NCI-H345 treated with DMSO at 0.1 percent for 48 hours (cell line): Measurements from ENCODE around the gene LRRC39.
"Not testable (repeated sequence)": the region's sequence is repeated elsewhere in the genome, so short reads cannot be mapped to it uniquely, and the experiment has no call there.

Source experiments
- DNase-seq: peaks from one replicate; lab custom pipeline; 2025; ENCODE audit not compliant: unreplicated experiment; lab: John Stamatoyannopoulos, UW

Gene LRRC39

DNA sequence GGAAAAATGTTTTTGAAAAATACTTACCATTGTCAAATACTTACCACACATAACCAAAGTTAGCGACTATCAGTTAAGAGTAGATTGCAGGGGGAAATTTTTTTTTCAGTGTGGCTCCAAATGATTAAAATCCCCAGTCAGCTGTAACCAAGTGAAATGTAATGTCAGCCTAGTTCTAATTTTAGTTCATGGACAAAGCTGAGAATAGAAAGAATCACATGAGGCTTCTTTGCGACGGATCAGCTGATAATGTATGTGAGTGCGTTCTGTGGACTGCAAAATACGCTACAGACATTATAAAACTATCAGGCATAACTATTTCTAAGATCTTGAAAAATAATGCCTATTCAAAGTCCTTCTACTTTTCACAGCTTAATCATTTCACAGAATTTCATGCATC, at the start of gene LRRC39:
Gene LRRC39 (minus strand): TSS at position 166 of the 400 bp plus-strand sequence. CDS start 9,740 bp downstream, outside the sequence.
- no peak for DNase-seq

DNA sequence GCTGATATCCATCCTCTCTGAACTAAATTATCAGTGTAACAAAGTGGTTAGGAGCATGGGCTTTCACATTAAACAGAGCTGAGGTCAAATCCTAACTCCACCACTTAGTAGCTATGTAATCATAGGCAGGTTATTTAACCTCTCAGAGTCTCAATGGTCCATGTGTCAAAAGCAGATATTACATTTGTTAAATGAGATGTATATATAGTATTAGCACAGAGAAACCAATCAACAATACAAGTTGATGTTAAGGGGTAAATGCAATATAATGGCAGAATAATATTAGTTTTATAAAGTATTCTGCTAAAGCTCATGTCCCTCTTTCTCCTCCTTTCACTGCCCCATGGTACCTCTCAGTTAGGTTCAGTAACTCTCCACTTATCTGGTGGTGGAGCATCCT, 44.4 kb upstream of the LRRC39 start:
- no peak for DNase-seq

DNA sequence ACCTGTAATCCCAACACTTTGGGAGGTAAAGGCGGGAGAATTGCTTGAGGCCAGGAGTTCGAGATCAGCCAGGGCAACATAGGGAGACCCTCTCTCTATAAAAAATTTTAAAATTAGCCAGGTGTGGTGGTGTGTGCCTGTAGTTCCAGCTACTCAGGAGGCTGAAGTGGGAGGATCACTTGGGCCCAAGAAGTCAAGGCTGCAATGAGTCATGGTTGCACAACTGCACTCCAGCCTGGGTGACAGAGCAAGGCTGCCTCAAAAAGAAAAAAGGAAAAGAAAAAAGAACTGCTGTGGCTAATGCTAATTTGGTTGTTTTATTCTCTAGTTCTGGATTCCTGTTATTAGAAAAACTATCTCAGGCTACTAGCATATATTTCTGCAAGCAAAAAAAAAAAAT, 41.8 kb upstream of the LRRC39 start:
- DNase-seq = no peak

GRCh38 chr1:100219457-100219856, 41.4 kb upstream of the LRRC39 start:
- no peak for DNase-seq

- no peak for DNase-seq
Measured at GRCh38 chr1:100217834-100218233, 39.8 kb upstream of the LRRC39 start.

DNA sequence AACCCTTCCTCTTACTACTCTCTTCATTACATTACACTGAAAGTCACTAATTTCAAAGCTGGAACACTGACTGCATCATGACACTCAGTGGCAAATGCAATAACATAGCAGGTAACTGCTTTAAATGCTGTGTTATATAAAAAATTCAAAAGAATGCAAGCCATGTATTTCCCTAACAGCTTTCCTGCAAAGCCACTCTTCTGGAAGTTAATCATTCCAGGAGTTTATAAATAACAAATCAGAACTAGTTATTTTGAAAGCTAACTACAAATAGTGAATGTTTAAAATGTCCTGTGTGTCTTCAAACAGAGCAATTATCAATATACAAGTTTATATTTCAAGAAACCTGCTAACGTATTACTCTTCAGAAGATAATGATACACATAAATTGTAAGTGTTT, 37.0 kb upstream of the LRRC39 start:
- DNase-seq = no peak

- DNase-seq = no peak
Measured at GRCh38 chr1:100213141-100213540, 35.1 kb upstream of the LRRC39 start.

- no peak for DNase-seq
Measured at GRCh38 chr1:100206301-100206700, 28.2 kb upstream of the LRRC39 start.

DNA sequence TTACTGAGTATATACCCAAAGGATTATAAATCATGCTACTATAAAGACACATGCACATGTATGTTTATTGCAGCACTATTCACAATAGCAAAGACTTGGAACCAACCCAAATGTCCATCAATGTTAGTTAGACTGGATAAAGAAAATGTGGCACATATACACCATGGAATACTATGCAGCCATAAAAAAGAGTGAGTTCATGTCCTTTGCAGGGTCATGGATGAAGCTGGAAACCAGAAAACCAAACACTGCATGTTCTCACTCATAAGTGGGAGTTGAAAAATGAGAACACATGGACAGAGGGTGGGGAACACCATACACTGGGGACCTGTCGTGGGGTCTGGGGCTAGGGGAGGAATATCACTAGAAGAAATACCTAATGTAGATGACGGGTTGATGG, 27.5 kb upstream of the LRRC39 start:
- not testable (repeated sequence) for DNase-seq

DNA sequence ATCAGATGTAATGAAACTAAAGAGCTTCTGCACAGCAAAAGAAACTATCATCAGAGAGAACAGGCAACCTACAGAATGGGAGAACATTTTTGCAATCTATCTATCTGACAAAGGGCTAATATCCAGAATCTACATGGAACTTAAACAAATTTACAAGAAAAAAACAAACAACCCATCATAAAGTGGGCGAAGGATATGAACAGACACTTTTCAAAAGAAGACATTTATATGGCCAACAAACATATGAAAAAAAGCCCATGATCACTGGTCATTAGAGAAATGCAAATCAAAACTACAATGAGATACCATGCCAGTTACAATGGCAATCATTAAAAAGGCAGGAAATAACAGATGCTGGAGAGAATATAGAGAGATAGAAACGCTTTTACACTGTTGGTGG, 27.0 kb upstream of the LRRC39 start:
- not testable (repeated sequence) for DNase-seq

- DNase-seq = not testable (repeated sequence)
Measured at GRCh38 chr1:100202703-100203102, 24.6 kb upstream of the LRRC39 start.

DNA sequence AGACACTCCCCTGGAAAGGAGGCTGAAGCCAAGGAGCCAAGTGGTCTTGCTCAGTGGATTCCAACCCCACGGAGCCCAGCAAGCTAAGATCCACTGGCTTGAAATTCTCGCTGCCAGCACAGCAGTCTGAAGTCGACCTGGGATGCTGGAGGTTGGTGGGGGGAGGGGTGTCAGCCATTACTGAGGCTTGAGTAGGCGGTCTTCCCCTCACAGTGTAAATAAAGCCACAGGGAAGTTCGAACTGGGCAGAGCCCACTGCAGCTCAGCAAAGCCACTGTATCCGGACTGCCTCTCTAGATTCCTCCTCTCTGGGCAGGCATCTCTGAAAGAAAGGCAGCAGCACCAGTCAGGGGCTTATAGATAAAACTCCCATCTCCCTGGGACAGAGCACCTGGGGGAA, 22.0 kb upstream of the LRRC39 start:
- not testable (repeated sequence) for DNase-seq

GRCh38 chr1:100198596-100198995, 20.5 kb upstream of the LRRC39 start:
- no peak for DNase-seq

DNA sequence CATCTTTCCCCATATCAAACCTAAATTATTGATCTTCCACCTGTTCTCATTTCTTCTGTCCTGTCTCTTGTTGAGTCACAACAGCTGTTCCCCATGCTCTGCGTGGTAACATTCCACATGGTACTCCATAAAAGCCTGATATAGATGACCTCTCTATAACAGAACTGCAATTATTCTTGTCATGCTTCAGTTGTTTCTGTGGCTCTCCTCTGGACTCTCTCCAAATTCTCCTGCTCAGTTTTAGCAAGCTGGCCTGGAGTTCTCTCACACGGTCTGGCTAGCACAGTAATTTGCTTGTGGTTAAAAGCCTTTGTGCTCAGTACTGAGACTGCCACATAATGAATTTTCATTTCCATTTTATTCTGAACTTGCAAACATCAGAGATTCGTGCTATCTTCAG, 10.6 kb upstream of the LRRC39 start:
- no peak for DNase-seq

GRCh38 chr1:100187912-100188311, 9.9 kb upstream of the LRRC39 start:
- DNase-seq = no peak

- DNase-seq = no peak
Measured at GRCh38 chr1:100184536-100184935, 6.5 kb upstream of the LRRC39 start.

GRCh38 chr1:100183370-100183769, 5.3 kb upstream of the LRRC39 start:
- DNase-seq = no peak

DNA sequence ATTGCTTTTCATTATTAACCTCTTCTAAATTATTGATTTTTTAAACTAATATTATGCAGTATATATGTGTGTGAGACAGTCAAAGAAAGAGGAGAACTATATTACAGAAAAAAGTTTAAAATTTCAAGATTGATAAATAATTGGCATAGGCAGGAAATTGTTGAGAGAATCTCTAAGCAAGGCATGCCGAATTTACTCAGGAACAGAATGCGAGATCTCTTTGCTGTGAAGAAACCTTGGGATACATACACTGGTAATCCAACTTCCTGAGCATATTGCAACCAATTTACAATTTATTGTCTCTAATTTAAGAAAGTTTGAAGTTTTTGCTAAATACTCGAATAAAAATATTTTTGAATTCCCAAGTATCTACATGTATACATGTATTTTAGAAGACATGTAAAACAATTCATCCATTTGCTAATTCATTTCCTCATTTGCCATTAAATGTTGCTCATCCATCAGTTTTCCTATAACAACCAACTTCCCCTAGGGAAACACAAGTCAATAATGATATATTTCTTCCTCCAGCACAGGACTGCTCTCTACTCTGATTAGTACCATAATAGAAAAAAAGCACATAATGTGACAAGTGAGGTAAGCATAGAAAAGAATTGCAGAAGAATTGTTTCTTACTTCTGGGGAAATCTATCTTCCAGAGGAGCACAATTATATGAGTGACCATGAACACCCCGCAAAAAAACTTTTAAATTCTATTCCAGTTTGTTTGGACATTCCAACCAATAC, 588 bp downstream of the LRRC39 start:
- DNase-seq = no peak

GRCh38 chr1:100168051-100168450, 10.0 kb downstream of the LRRC39 start:
- no peak for DNase-seq

DNA sequence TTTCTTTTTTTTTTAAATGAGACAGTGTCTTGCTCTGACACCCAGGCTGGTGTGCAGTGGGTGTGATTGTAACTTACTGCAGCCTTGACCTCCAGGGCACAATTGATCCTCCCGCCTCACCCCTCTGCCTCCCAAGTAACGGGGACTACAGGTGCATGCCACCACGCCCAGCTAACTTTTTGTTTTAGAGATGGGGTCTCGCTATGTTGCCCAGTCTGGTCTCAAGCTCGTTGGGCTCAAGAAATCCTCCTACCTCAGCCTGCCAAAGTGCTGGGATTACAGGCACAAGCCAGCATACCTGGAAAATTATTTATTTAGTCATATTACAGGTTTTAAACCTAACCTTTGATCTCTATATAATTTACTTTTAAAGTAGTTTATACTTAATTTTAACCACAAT, 13.4 kb downstream of the LRRC39 start:
- no peak for DNase-seq

GRCh38 chr1:100164216-100164615, 13.8 kb downstream of the LRRC39 start:
- no peak for DNase-seq

- no peak for DNase-seq
Measured at GRCh38 chr1:100162881-100163280, 15.2 kb downstream of the LRRC39 start.

DNA sequence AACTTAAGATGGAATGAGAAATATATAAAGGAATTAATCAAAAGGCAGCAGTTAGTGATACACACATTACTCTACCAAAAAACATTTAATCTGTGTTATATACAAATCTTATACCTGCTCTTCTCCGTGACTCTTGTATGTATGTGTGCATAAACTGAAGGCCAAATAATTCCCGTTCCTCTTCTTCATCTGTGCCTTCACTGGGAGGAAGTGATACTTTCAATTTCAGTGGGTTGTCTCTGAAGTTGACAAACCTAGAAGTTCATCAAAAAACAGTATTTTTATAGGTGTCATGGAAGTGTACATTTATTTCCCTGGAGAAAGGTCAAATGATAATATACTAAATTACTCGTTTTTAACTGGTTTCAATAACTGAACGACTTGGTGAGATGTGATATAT, 25.8 kb downstream of the LRRC39 start:
- DNase-seq = no peak
